ENCODE measurements around the gene THRB.
"Not testable (repeated sequence)": the region's sequence is repeated elsewhere in the genome, so short reads cannot be mapped to it uniquely, and the experiment has no call there.

THRB gene

GRCh38 chr3:24401090-24401810, 93.4 kb downstream of the THRB start:
- no peak for DNase-seq

- DNase-seq: no peak
These were observed 94.2 kb downstream of the THRB start for GRCh38 chr3:24400450-24400849.

GRCh38 chr3:24400015-24400414, 94.6 kb downstream of the THRB start:
- no peak for DNase-seq

- no peak for DNase-seq
These were observed 95.0 kb downstream of the THRB start for GRCh38 chr3:24399614-24400013.

- DNase-seq: not testable (repeated sequence)
These were observed 95.9 kb downstream of the THRB start for GRCh38 chr3:24398712-24399111.

- no peak for DNase-seq
These were observed 98.3 kb downstream of the THRB start for GRCh38 chr3:24396338-24396737.

- DNase-seq: no peak
These were observed 99.9 kb downstream of the THRB start for GRCh38 chr3:24394754-24395153.

GRCh38 chr3:24393316-24393715, 101.3 kb downstream of the THRB start:
- DNase-seq: no peak

GRCh38 chr3:24390169-24391130, 104.2 kb downstream of the THRB start:
- DNase-seq: no peak

- DNase-seq: no peak
These were observed 105.3 kb downstream of the THRB start for GRCh38 chr3:24389108-24390090.

GRCh38 chr3:24388611-24389010, 106.0 kb downstream of the THRB start:
- DNase-seq: no peak

GRCh38 chr3:24388159-24388558, 106.5 kb downstream of the THRB start:
- no peak for DNase-seq

GRCh38 chr3:24387493-24387892, 107.2 kb downstream of the THRB start:
- no peak for DNase-seq

- no peak for DNase-seq
These were observed 107.7 kb downstream of the THRB start for GRCh38 chr3:24387000-24387399.

GRCh38 chr3:24386458-24386857, 108.2 kb downstream of the THRB start:
- no peak for DNase-seq

- DNase-seq: no peak
These were observed 109.5 kb downstream of the THRB start for GRCh38 chr3:24385012-24385615.

GRCh38 chr3:24382647-24383046, 112.0 kb downstream of the THRB start:
- DNase-seq: no peak

GRCh38 chr3:24379936-24380335, 114.7 kb downstream of the THRB start:
- no peak for DNase-seq

GRCh38 chr3:24378313-24378712, 116.3 kb downstream of the THRB start:
- DNase-seq: no peak

- no peak for DNase-seq
These were observed 117.2 kb downstream of the THRB start for GRCh38 chr3:24377218-24377993.

- DNase-seq: no peak
These were observed 118.7 kb downstream of the THRB start for GRCh38 chr3:24375947-24376384.

Data from activated CD4-positive, alpha-beta T cell treated with anti-CD3 and anti-CD28 coated beads for 48 hours (primary cell).